Measurements from ENCODE around the gene MRPS10.

The MRPS10 gene

GRCh38 chr6:42239736-42240375, 22.2 kb upstream of the MRPS10 start:
- no peak for DNase-seq (ENCODE audit: insufficient read length, low spot score)
- FAIRE-seq = no peak

GRCh38 chr6:42239333-42239732, 21.7 kb upstream of the MRPS10 start:
- DNase-seq (ENCODE audit: insufficient read length, low spot score) (no peak), FAIRE-seq (no peak)

- DNase-seq (ENCODE audit: insufficient read length, low spot score) (no peak), FAIRE-seq (no peak)
Observed at GRCh38 chr6:42237857-42238256, 20.2 kb upstream of the MRPS10 start.

GRCh38 chr6:42236682-42237473, 19.2 kb upstream of the MRPS10 start:
- FAIRE-seq (no peak), DNase-seq (ENCODE audit: insufficient read length, low spot score) (no peak)

- FAIRE-seq (no peak), DNase-seq (ENCODE audit: insufficient read length, low spot score) (no peak)
Observed at GRCh38 chr6:42236030-42236429, 18.4 kb upstream of the MRPS10 start.

- FAIRE-seq (no peak), DNase-seq (ENCODE audit: insufficient read length, low spot score) (no peak)
Observed at GRCh38 chr6:42232035-42232434, 14.4 kb upstream of the MRPS10 start.

- no peak for FAIRE-seq
Observed at GRCh38 chr6:42230345-42231321, 13.0 kb upstream of the MRPS10 start.

GRCh38 chr6:42229506-42230119, 12.0 kb upstream of the MRPS10 start:
- FAIRE-seq (no peak), DNase-seq (ENCODE audit: insufficient read length, low spot score) (no peak)

More at GRCh38 chr6:42230345-42231321, 13.0 kb upstream of the MRPS10 start:
- DNase-seq (ENCODE audit: insufficient read length, low spot score) = peak; percentile 27

- DNase-seq (ENCODE audit: insufficient read length, low spot score) (no peak), FAIRE-seq (no peak)
Observed at GRCh38 chr6:42228305-42228704, 10.6 kb upstream of the MRPS10 start.

GRCh38 chr6:42227173-42227850, 9.7 kb upstream of the MRPS10 start:
- FAIRE-seq (no peak), DNase-seq (ENCODE audit: insufficient read length, low spot score) (no peak)

GRCh38 chr6:42226645-42227143, 9.0 kb upstream of the MRPS10 start:
- peak; percentile 82 for DNase-seq (ENCODE audit: insufficient read length, low spot score)

GRCh38 chr6:42226161-42226611, 8.5 kb upstream of the MRPS10 start:
- FAIRE-seq = peak; percentile 33
- DNase-seq (ENCODE audit: insufficient read length, low spot score) = peak; percentile 43

More at GRCh38 chr6:42226645-42227143, 9.0 kb upstream of the MRPS10 start:
- FAIRE-seq = peak; percentile 48

GRCh38 chr6:42225419-42225818, 7.8 kb upstream of the MRPS10 start:
- no peak for DNase-seq (ENCODE audit: insufficient read length, low spot score)
- FAIRE-seq = no peak

GRCh38 chr6:42225029-42225339, 7.3 kb upstream of the MRPS10 start:
- DNase-seq (ENCODE audit: insufficient read length, low spot score) (no peak), FAIRE-seq (no peak)

GRCh38 chr6:42224222-42225028, 6.8 kb upstream of the MRPS10 start:
- DNase-seq (ENCODE audit: insufficient read length, low spot score) = peak; percentile 65
- peak; percentile 13 for FAIRE-seq

GRCh38 chr6:42222448-42222847, 4.8 kb upstream of the MRPS10 start:
- no peak for FAIRE-seq
- DNase-seq (ENCODE audit: insufficient read length, low spot score) = no peak

GRCh38 chr6:42221546-42221945, 3.9 kb upstream of the MRPS10 start:
- no peak for DNase-seq (ENCODE audit: insufficient read length, low spot score)
- no peak for FAIRE-seq

GRCh38 chr6:42220807-42221206, 3.1 kb upstream of the MRPS10 start:
- DNase-seq (ENCODE audit: insufficient read length, low spot score) (no peak), FAIRE-seq (no peak)

- DNase-seq (ENCODE audit: insufficient read length, low spot score) = no peak
- FAIRE-seq = no peak
Observed at GRCh38 chr6:42217157-42217518, 523 bp downstream of the MRPS10 start.

Measured in HTR-8/SVneo (cell line).